ENCODE data around the gene IZUMO1.

IZUMO1 gene

GRCh38 chr19:48757089-48757675 lies 10.5 kb upstream of the IZUMO1 start:
- H2AFZ ChIP-seq (ENCODE audit: low read length) = no peak overlapping the region
- DNase-seq (ENCODE audit: low spot score) = no peak
- no peak overlapping the region for H3K14ac ChIP-seq (ENCODE audit: low read length)
- no peak overlapping the region for H3K4ac ChIP-seq (ENCODE audit: low read length)
- WGBS, 2 donors (ENCODE audit: extremely low coverage in 2 of 2, insufficient read length in 2 of 2, insufficient replicate concordance in 1 of 2) = no CpG with 5 or more reads among the region's 12 CpGs
- H3K23ac ChIP-seq (ENCODE audit: low read depth, low read length, poor library complexity) = no peak overlapping the region
- H3K9ac ChIP-seq (ENCODE audit: low read depth, low read length, poor library complexity) = no peak overlapping the region
- H2BK120ac ChIP-seq (ENCODE audit: low read depth, low read length) = no peak overlapping the region
- no peak overlapping the region for H3K27ac ChIP-seq (replicated peaks; ENCODE audit: low read length)
- peaks cover 6% of the 10 kb centered on the region in 2 donors for H3K4me1 ChIP-seq (ENCODE audit: control insufficient read depth in 2 of 2, insufficient read depth in 1 of 2, low read depth in 1 of 2, low read length in 2 of 2)
- peaks cover 0 to 3% of the 10 kb centered on the region in 2 donors for H3K9me3 ChIP-seq (replicated peaks in 1 of 2; ENCODE audit: control insufficient read depth in 2 of 2, insufficient read depth in 1 of 2, low read depth in 1 of 2, low read length in 2 of 2)
- no peak overlapping the region for H3K4me2 ChIP-seq (ENCODE audit: insufficient read depth, low read length, poor library complexity, severe bottlenecking)
- peak overlapping the region; percentile 82 for H2AK5ac ChIP-seq (ENCODE audit: low read depth, low read length)
- H4K8ac ChIP-seq (ENCODE audit: low read depth, low read length) = peak overlapping the region; percentile 93
- H2BK5ac ChIP-seq (ENCODE audit: low read length) = no peak overlapping the region
- H4K91ac ChIP-seq (ENCODE audit: low read depth, low read length, poor library complexity) = no peak overlapping the region
- no peak overlapping the region for H2BK12ac ChIP-seq (ENCODE audit: low read length)
- no peak overlapping the region for H2BK15ac ChIP-seq (ENCODE audit: low read length)
- H3K18ac ChIP-seq (ENCODE audit: low read length) = peak overlapping the region; percentile 35
- no peaks in the 10 kb centered on the region for H3K36me3 ChIP-seq (replicated peaks in 1 of 2; ENCODE audit: control insufficient read depth in 2 of 2, insufficient read depth in 2 of 2, low read length in 2 of 2)
- peaks cover 0 to 47% (median 9%) of the 10 kb centered on the region in 3 experiments for H3K27me3 ChIP-seq (ENCODE audit: control insufficient read depth in 3 of 3, insufficient read depth in 3 of 3, low read depth in 1 of 3, low read length in 3 of 3)
- H3K79me1 ChIP-seq (ENCODE audit: low read depth, low read length) = peaks cover 4% of the 10 kb centered on the region
- no peak overlapping the region for H3K4me3 ChIP-seq (ENCODE audit: low read length in 2 of 2)

GRCh38 chr19:48756686-48757085 lies 10.0 kb upstream of the IZUMO1 start:
- Histone ChIP-seq H3K23ac (ENCODE audit: low read depth, low read length, poor library complexity) (no peak overlapping the region), H3K4ac (ENCODE audit: low read length) (no peak overlapping the region), H3K18ac (ENCODE audit: low read length) (peak overlapping the region; percentile 19), H2BK12ac (ENCODE audit: low read length) (no peak overlapping the region), H3K4me2 (ENCODE audit: insufficient read depth, low read length, poor library complexity, severe bottlenecking) (no peak overlapping the region), H2BK120ac (ENCODE audit: low read depth, low read length) (no peak overlapping the region), H3K27me3 (ENCODE audit: control insufficient read depth in 3 of 3, insufficient read depth in 3 of 3, low read depth in 1 of 3, low read length in 3 of 3) (peaks cover 0 to 52% (median 12%) of the 10 kb centered on the region in 3 experiments), H2AK5ac (ENCODE audit: low read depth, low read length) (peak overlapping the region; percentile 82), H3K79me1 (ENCODE audit: low read depth, low read length) (peaks cover 4% of the 10 kb centered on the region), H3K4me3 (ENCODE audit: low read length in 2 of 2) (no peak overlapping the region), H3K36me3 (replicated peaks in 1 of 2; ENCODE audit: control insufficient read depth in 2 of 2, insufficient read depth in 2 of 2, low read length in 2 of 2) (no peaks in the 10 kb centered on the region), H2BK5ac (ENCODE audit: low read length) (no peak overlapping the region), H2BK15ac (ENCODE audit: low read length) (no peak overlapping the region), H2AFZ (ENCODE audit: low read length) (no peak overlapping the region), H3K9me3 (replicated peaks in 1 of 2; ENCODE audit: control insufficient read depth in 2 of 2, insufficient read depth in 1 of 2, low read depth in 1 of 2, low read length in 2 of 2) (peaks cover 0 to 3% of the 10 kb centered on the region in 2 donors), H3K9ac (ENCODE audit: low read depth, low read length, poor library complexity) (no peak overlapping the region), H3K27ac (replicated peaks; ENCODE audit: low read length) (no peak overlapping the region), H4K8ac (ENCODE audit: low read depth, low read length) (no peak overlapping the region), H3K14ac (ENCODE audit: low read length) (no peak overlapping the region), H3K4me1 (ENCODE audit: control insufficient read depth in 2 of 2, insufficient read depth in 1 of 2, low read depth in 1 of 2, low read length in 2 of 2) (peaks cover 6 to 8% of the 10 kb centered on the region in 2 donors), H4K91ac (ENCODE audit: low read depth, low read length, poor library complexity) (no peak overlapping the region)
- DNase-seq (ENCODE audit: low spot score) = no peak
- no CpG with 5 or more reads among the region's 9 CpGs for WGBS, 2 donors (ENCODE audit: extremely low coverage in 2 of 2, insufficient read length in 2 of 2, insufficient replicate concordance in 1 of 2)

GRCh38 chr19:48756212-48756611 lies 9.5 kb upstream of the IZUMO1 start:
- Histone ChIP-seq H3K79me1 (ENCODE audit: low read depth, low read length) (peaks cover 4% of the 10 kb centered on the region), H3K4me2 (ENCODE audit: insufficient read depth, low read length, poor library complexity, severe bottlenecking) (peak overlapping the region; percentile 11), H3K9me3 (replicated peaks in 1 of 2; ENCODE audit: control insufficient read depth in 2 of 2, insufficient read depth in 1 of 2, low read depth in 1 of 2, low read length in 2 of 2) (peaks cover 0 to 3% of the 10 kb centered on the region in 2 donors), H3K27ac (replicated peaks; ENCODE audit: low read length) (no peak overlapping the region), H3K14ac (ENCODE audit: low read length) (peak overlapping the region; percentile 89), H3K4ac (ENCODE audit: low read length) (no peak overlapping the region), H2BK12ac (ENCODE audit: low read length) (peak overlapping the region; percentile 22), H3K4me1 (ENCODE audit: control insufficient read depth in 2 of 2, insufficient read depth in 1 of 2, low read depth in 1 of 2, low read length in 2 of 2) (peaks cover 6 to 8% of the 10 kb centered on the region in 2 donors), H4K8ac (ENCODE audit: low read depth, low read length) (peak overlapping the region; percentile 3), H4K91ac (ENCODE audit: low read depth, low read length, poor library complexity) (peak overlapping the region; percentile 53), H3K27me3 (ENCODE audit: control insufficient read depth in 3 of 3, insufficient read depth in 3 of 3, low read depth in 1 of 3, low read length in 3 of 3) (peaks cover 0 to 56% (median 13%) of the 10 kb centered on the region in 3 experiments), H3K9ac (ENCODE audit: low read depth, low read length, poor library complexity) (no peak overlapping the region), H3K18ac (ENCODE audit: low read length) (peak overlapping the region; percentile 38), H3K4me3 (ENCODE audit: low read length in 2 of 2) (no peak overlapping the region), H2AFZ (ENCODE audit: low read length) (no peak overlapping the region), H3K36me3 (replicated peaks in 1 of 2; ENCODE audit: control insufficient read depth in 2 of 2, insufficient read depth in 2 of 2, low read length in 2 of 2) (no peaks in the 10 kb centered on the region), H2AK5ac (ENCODE audit: low read depth, low read length) (peak overlapping the region; percentile 82), H2BK15ac (ENCODE audit: low read length) (peak overlapping the region; percentile 89), H2BK5ac (ENCODE audit: low read length) (no peak overlapping the region), H3K23ac (ENCODE audit: low read depth, low read length, poor library complexity) (no peak overlapping the region), H2BK120ac (ENCODE audit: low read depth, low read length) (no peak overlapping the region)
- whole genome bisulfite sequencing, 2 donors (ENCODE audit: extremely low coverage in 2 of 2, insufficient read length in 2 of 2, insufficient replicate concordance in 1 of 2) = no CpG with 5 or more reads among the region's 11 CpGs
- no peak for DNase-seq (ENCODE audit: low spot score)

- Histone ChIP-seq H3K9ac (ENCODE audit: low read depth, low read length, poor library complexity) (no peak overlapping the region), H3K27ac (replicated peaks; ENCODE audit: low read length) (no peak overlapping the region), H3K14ac (ENCODE audit: low read length) (no peak overlapping the region), H3K18ac (ENCODE audit: low read length) (no peak overlapping the region), H2BK12ac (ENCODE audit: low read length) (peak overlapping the region; percentile 22), H3K4me1 (ENCODE audit: control insufficient read depth in 2 of 2, insufficient read depth in 1 of 2, low read depth in 1 of 2, low read length in 2 of 2) (peaks cover 6 to 8% of the 10 kb centered on the region in 2 donors), H2AK5ac (ENCODE audit: low read depth, low read length) (peak overlapping the region; percentile 82), H3K4me2 (ENCODE audit: insufficient read depth, low read length, poor library complexity, severe bottlenecking) (peak overlapping the region; percentile 11), H3K4me3 (ENCODE audit: low read length in 2 of 2) (no peak overlapping the region), H2AFZ (ENCODE audit: low read length) (no peak overlapping the region), H3K23ac (ENCODE audit: low read depth, low read length, poor library complexity) (no peak overlapping the region), H2BK120ac (ENCODE audit: low read depth, low read length) (no peak overlapping the region), H3K4ac (ENCODE audit: low read length) (no peak overlapping the region), H3K27me3 (ENCODE audit: control insufficient read depth in 3 of 3, insufficient read depth in 3 of 3, low read depth in 1 of 3, low read length in 3 of 3) (peaks cover 0 to 57% (median 18%) of the 10 kb centered on the region in 3 experiments), H2BK15ac (ENCODE audit: low read length) (peak overlapping the region; percentile 89), H4K91ac (ENCODE audit: low read depth, low read length, poor library complexity) (peak overlapping the region; percentile 53), H3K9me3 (replicated peaks in 1 of 2; ENCODE audit: control insufficient read depth in 2 of 2, insufficient read depth in 1 of 2, low read depth in 1 of 2, low read length in 2 of 2) (peaks cover 0 to 3% of the 10 kb centered on the region in 2 donors), H2BK5ac (ENCODE audit: low read length) (no peak overlapping the region), H4K8ac (ENCODE audit: low read depth, low read length) (peak overlapping the region; percentile 3), H3K36me3 (replicated peaks in 1 of 2; ENCODE audit: control insufficient read depth in 2 of 2, insufficient read depth in 2 of 2, low read length in 2 of 2) (no peaks in the 10 kb centered on the region), H3K79me1 (ENCODE audit: low read depth, low read length) (peaks cover 2% of the 10 kb centered on the region)
- no CpG with 5 or more reads among the region's 5 CpGs for WGBS, 2 donors (ENCODE audit: extremely low coverage in 2 of 2, insufficient read length in 2 of 2, insufficient replicate concordance in 1 of 2)
- DNase-seq (ENCODE audit: low spot score) = no peak
Measured at GRCh38 chr19:48755787-48756186, 9.1 kb upstream of the IZUMO1 start.
